WTC11 (cell line): ENCODE data around the gene JKAMP. TPM values are rescaled to one million over a fixed set of nuclear protein-coding genes. Genes with fewer than 3 reads are reported as not detected.

Experiments used
- ATAC-seq: fragments of 200-7000 bp; cut with Tn5 transposase; 2 replicates; pipeline ENCODE4 v1.10.0; 2021; ENCODE audit warnings: mild to moderate bottlenecking, moderate library complexity
- CTCF ChIA-PET: fragments of 300-600 bp; sonication (Branson Sonifier 250); formaldehyde crosslinking; loops from one replicate; lab custom pipeline; 2021; ENCODE audit warnings: antibody characterized with exemption; lab: Charles Lee
- POLR2A ChIA-PET: fragments of 350-600 bp; sonication (Branson Sonifier 250); formaldehyde crosslinking; loops from one replicate; lab custom pipeline; 2021; ENCODE audit warnings: antibody characterized with exemption; lab: Charles Lee
- DNase-seq: peaks from one replicate; pipeline ENCODE4 v3.0.0; 2021; ENCODE audit warnings: low spot score
- H3K27ac Mint-ChIP-seq: 2 replicates; pipeline ENCODE4 v1.8.0; 2021; ENCODE audit warnings: mixed read lengths
- H3K27me3 Mint-ChIP-seq: 2 replicates; pipeline ENCODE4 v1.8.0; 2021; ENCODE audit warnings: low read depth, mild to moderate bottlenecking, moderate library complexity, mixed read lengths
- H3K36me3 Mint-ChIP-seq: 2 replicates; pipeline ENCODE4 v1.8.0; 2021; ENCODE audit warnings: mixed read lengths
- H3K4me1 Mint-ChIP-seq: 2 replicates; pipeline ENCODE4 v1.8.0; 2022; ENCODE audit warnings: mixed read lengths
- H3K4me3 Mint-ChIP-seq: 2 replicates; pipeline ENCODE4 v1.8.0; 2021; ENCODE audit warnings: mild to moderate bottlenecking, moderate library complexity, mixed read lengths
- H3K9me3 Mint-ChIP-seq: 2 replicates; pipeline ENCODE4 v1.8.0; 2021; ENCODE audit warnings: mixed read lengths
- ARID4B ChIP-seq: sonication (generic); formaldehyde crosslinking; IDR thresholded peaks from 2 replicates; pipeline ENCODE4 v1.8.0; 2023; ENCODE audit warnings: missing genetic modification reagents, mild to moderate bottlenecking, borderline replicate concordance
- ATF2 ChIP-seq: sonication (generic); formaldehyde crosslinking; IDR thresholded peaks from 2 replicates; pipeline ENCODE4 v1.8.1; 2022; ENCODE audit warnings: low read depth, missing genetic modification reagents, borderline replicate concordance
- CBFB ChIP-seq: sonication (generic); formaldehyde crosslinking; IDR thresholded peaks from 2 replicates; pipeline ENCODE4 v1.8.1; 2022; ENCODE audit warnings: mild to moderate bottlenecking, low read depth, missing genetic modification reagents
- CREB1 ChIP-seq: sonication (generic); formaldehyde crosslinking; IDR thresholded peaks from 2 replicates; pipeline ENCODE4 v1.8.0; 2023; ENCODE audit warnings: mild to moderate bottlenecking, missing genetic modification reagents
- E2F1 ChIP-seq: sonication (generic); formaldehyde crosslinking; IDR thresholded peaks from 2 replicates; pipeline ENCODE4 v1.8.0; 2022; ENCODE audit warnings: mild to moderate bottlenecking, missing genetic modification reagents
- GTF2I ChIP-seq: fragments of 250-450 bp; sonication (Bioruptor Pico); conservative IDR thresholded peaks from 2 replicates; pipeline ENCODE4 v1.4.0; 2021; ENCODE audit warnings: mild to moderate bottlenecking
- JAZF1 ChIP-seq: fragments of 250-450 bp; sonication (Bioruptor Pico); IDR thresholded peaks from 2 replicates; pipeline ENCODE4 v1.9.0; 2021; ENCODE audit warnings: moderate library complexity, mild to moderate bottlenecking, inconsistent platforms
- MAX ChIP-seq: sonication (generic); formaldehyde crosslinking; IDR thresholded peaks from 2 replicates; pipeline ENCODE4 v1.8.0; 2022; ENCODE audit warnings: mild to moderate bottlenecking, missing genetic modification reagents
- MYBL2 ChIP-seq: sonication (generic); formaldehyde crosslinking; IDR thresholded peaks from 2 replicates; pipeline ENCODE4 v1.8.1; 2023; ENCODE audit warnings: mild to moderate bottlenecking, moderate library complexity, missing genetic modification reagents
- NR1H2 ChIP-seq: sonication (generic); formaldehyde crosslinking; IDR thresholded peaks from 2 replicates; pipeline ENCODE4 v1.9.0; 2021; ENCODE audit warnings: mild to moderate bottlenecking, moderate library complexity, missing genetic modification reagents
- OVOL2 ChIP-seq: fragments of 250-450 bp; sonication (Bioruptor Pico); IDR thresholded peaks from 2 replicates; pipeline ENCODE4 v1.9.0; 2021; ENCODE audit warnings: mild to moderate bottlenecking, borderline replicate concordance
- PREB ChIP-seq: sonication (generic); formaldehyde crosslinking; IDR thresholded peaks from 2 replicates; pipeline ENCODE4 v1.8.1; 2022; ENCODE audit warnings: mild to moderate bottlenecking, missing genetic modification reagents, moderate library complexity, borderline replicate concordance
- RELA ChIP-seq: sonication (generic); formaldehyde crosslinking; IDR thresholded peaks from 2 replicates; pipeline ENCODE4 v1.8.1; 2022; ENCODE audit warnings: missing genetic modification reagents, mild to moderate bottlenecking, borderline replicate concordance
- USF2 ChIP-seq: sonication (generic); formaldehyde crosslinking; IDR thresholded peaks from 2 replicates; pipeline ENCODE4 v1.8.1; 2023; ENCODE audit warnings: mild to moderate bottlenecking, missing genetic modification reagents, moderate library complexity
- ZBTB43 ChIP-seq: sonication (generic); formaldehyde crosslinking; IDR thresholded peaks from 2 replicates; pipeline ENCODE4 v1.8.1; 2023; ENCODE audit warnings: mild to moderate bottlenecking, missing genetic modification reagents
- ZNF121 ChIP-seq: sonication (generic); formaldehyde crosslinking; IDR thresholded peaks from 2 replicates; pipeline ENCODE4 v1.8.0; 2023; ENCODE audit warnings: missing genetic modification reagents
- ZNF281 ChIP-seq: sonication (generic); formaldehyde crosslinking; IDR thresholded peaks from 2 replicates; pipeline ENCODE4 v1.8.0; 2023; ENCODE audit warnings: mild to moderate bottlenecking, missing genetic modification reagents
- ZNF396 ChIP-seq: fragments of 250-450 bp; sonication (Bioruptor Pico); IDR thresholded peaks from 2 replicates; pipeline ENCODE4 v1.8.0; 2021; ENCODE audit warnings: mild to moderate bottlenecking, moderate library complexity, borderline replicate concordance
- ZNF425 ChIP-seq: fragments of 250-450 bp; sonication (Bioruptor Pico); conservative IDR thresholded peaks from 2 replicates; pipeline ENCODE4 v1.9.0; 2021; ENCODE audit warnings: mild to moderate bottlenecking
- ZNF512 ChIP-seq: sonication (generic); formaldehyde crosslinking; IDR thresholded peaks from 2 replicates; pipeline ENCODE4 v1.8.1; 2022; ENCODE audit warnings: missing genetic modification reagents, borderline replicate concordance
- total RNA-seq: library from RNA; stranded (reverse); gene quantifications from 3 replicates; pipeline ENCODE4 v1.2.3, GENCODE V29; 2021

JKAMP gene
- total RNA-seq, 1 experiment from 2014 or later, result 33.2 TPM

- TF ChIP-seq ZNF512 (CRISPR knock-in tag) (no peak), ZNF425 (CRISPR knock-in tag) (no peak), ZNF396 (CRISPR knock-in tag) (no peak), USF2 (CRISPR knock-in tag) (no peak), GTF2I (CRISPR knock-in tag) (no peak), CBFB (CRISPR knock-in tag) (no peak), ARID4B (CRISPR knock-in tag) (no peak), MYBL2 (no peak), E2F1 (CRISPR knock-in tag) (no peak), ZNF121 (CRISPR knock-in tag) (no peak), MAX (no peak), NR1H2 (CRISPR knock-in tag) (no peak), CREB1 (CRISPR knock-in tag) (no peak), PREB (CRISPR knock-in tag) (no peak), JAZF1 (CRISPR knock-in tag) (no peak), ATF2 (CRISPR knock-in tag) (no peak), OVOL2 (CRISPR knock-in tag) (no peak), RELA (CRISPR knock-in tag) (no peak), ZNF281 (no peak), ZBTB43 (no peak)
- no peak overlapping the region for H3K4me3 Mint-ChIP-seq
- DNase-seq (no peak), ATAC-seq (no peak)
- no peaks in the 10 kb centered on the region for H3K9me3 Mint-ChIP-seq
- H3K27me3 Mint-ChIP-seq, result no peaks in the 10 kb centered on the region
- no peak overlapping the region for H3K27ac Mint-ChIP-seq
- CTCF ChIA-PET, result interaction anchor here (0.9 to 1.2 kb wide), 2 partner anchors 10 to 302 kb away, joined by 3 to 4 read pairs; no protein-coding TSS in a partner anchor
- no peaks in the 10 kb centered on the region for H3K4me1 Mint-ChIP-seq
- POLR2A ChIA-PET, result no interaction called here
- no peaks in the 10 kb centered on the region for H3K36me3 Mint-ChIP-seq
These were observed 49.2 kb upstream of the JKAMP start for GRCh38 chr14:59435101-59435500.
